H1 (cell line): ENCODE data around the gene GKAP1. TPM values are rescaled to one million over a fixed set of nuclear protein-coding genes. Genes with fewer than 3 reads are reported as not detected.

ENCODE experiments used
- CTCF ChIA-PET: fragments of 300-600 bp; sonication (Branson Sonifier 250); formaldehyde crosslinking; loops from one replicate; lab custom pipeline; 2021; ENCODE audit not compliant: partially characterized antibody; lab: Charles Lee
- POLR2A ChIA-PET: fragments of 300-600 bp; sonication (Branson Sonifier 250); formaldehyde crosslinking; loops from one replicate; lab custom pipeline; 2021; ENCODE audit warnings: inconsistent platforms; ENCODE audit not compliant: partially characterized antibody; lab: Charles Lee
- DNase-seq, 2 experiments: peaks; one replicate each; pipeline versions ENCODE4 v3.0.0 to v3.0.0-alpha.2; 2010 to 2022; ENCODE audit warnings: low spot score in 2 of 2, low read depth in 1 of 2, mixed read lengths in 1 of 2
- FAIRE-seq: peaks from 2 replicates; lab custom pipeline; 2011; peaks lifted over from hg19 to GRCh38; lab: Jason Lieb, UNC
- H2AFZ ChIP-seq: 2 replicates; pipeline ENCODE4 v1.8.1; 2012; ENCODE audit warnings: low read length, inconsistent platforms
- H2AK5ac ChIP-seq: 2 replicates; pipeline ENCODE4 v1.6.1; 2013; ENCODE audit warnings: low read depth, low read length
- H2BK120ac ChIP-seq: replicated peaks from 2 replicates; pipeline ENCODE3; 2013; ENCODE audit warnings: low read depth, low read length, inconsistent platforms
- H2BK12ac ChIP-seq: 2 replicates; pipeline ENCODE4 v1.6.1; 2013; ENCODE audit warnings: low read depth, low read length
- H2BK15ac ChIP-seq: 2 replicates; pipeline ENCODE4 v1.6.1; 2013; ENCODE audit warnings: low read length
- H2BK20ac ChIP-seq: 2 replicates; pipeline ENCODE4 v1.6.1; 2013; ENCODE audit warnings: low read length
- H2BK5ac ChIP-seq: 2 replicates; pipeline ENCODE4 v1.6.1; 2013; ENCODE audit warnings: low read depth, low read length
- H3K14ac ChIP-seq: 2 replicates; pipeline ENCODE4 v1.6.1; 2013; ENCODE audit warnings: inconsistent platforms; ENCODE audit not compliant: insufficient read length
- H3K18ac ChIP-seq: 2 replicates; pipeline ENCODE4 v1.6.1; 2013; ENCODE audit warnings: low read length; ENCODE audit errors: extremely low read depth
- H3K23ac ChIP-seq: 2 replicates; pipeline ENCODE4 v1.6.1; 2013; ENCODE audit warnings: inconsistent platforms; ENCODE audit not compliant: insufficient read length
- H3K23me2 ChIP-seq: 2 replicates; pipeline ENCODE4 v1.6.1; 2013; ENCODE audit warnings: low read depth, low read length
- H3K27ac ChIP-seq: 2 replicates; pipeline ENCODE4 v1.6.1; 2011; ENCODE audit warnings: low read depth, low read length, inconsistent platforms
- H3K27me3 ChIP-seq, 4 experiments: replicated peaks in 1 of 4; 1 replicate in 1 of 4; 2 replicates in 3 of 4; pipeline versions ENCODE4 v1.6.1 to v1.8.1; 2011 to 2013; ENCODE audit warnings: low read length in 3 of 4, mild to moderate bottlenecking in 3 of 4, inconsistent platforms in 2 of 4, mixed read lengths in 2 of 4, moderate library complexity in 1 of 4; ENCODE audit not compliant: control insufficient read depth in 3 of 4, insufficient read depth in 3 of 4; ENCODE audit errors: extremely low read depth in 1 of 4
- H3K36me3 ChIP-seq, 4 experiments: 2 replicates each; pipeline versions ENCODE4 v1.6.1 to v1.8.1; 2011 to 2013; ENCODE audit warnings: mild to moderate bottlenecking in 4 of 4, low read length in 3 of 4, moderate library complexity in 2 of 4, control low read depth in 1 of 4, inconsistent platforms in 1 of 4; ENCODE audit not compliant: insufficient read depth in 4 of 4, control insufficient read depth in 2 of 4
- H3K4ac ChIP-seq: replicated peaks from 2 replicates; pipeline ENCODE3; 2013; ENCODE audit warnings: low read length, low read depth, mixed read lengths, inconsistent platforms; ENCODE audit not compliant: insufficient read length
- H3K4me1 ChIP-seq, 4 experiments: replicated peaks in 1 of 4; 1 replicate in 1 of 4; 2 replicates in 3 of 4; pipeline versions ENCODE4 v1.6.1 to v1.8.1; 2011 to 2013; ENCODE audit warnings: low read length in 3 of 4, inconsistent platforms in 2 of 4, mixed read lengths in 1 of 4; ENCODE audit not compliant: insufficient read depth in 4 of 4, control insufficient read depth in 3 of 4
- H3K4me2 ChIP-seq, 2 experiments: 2 replicates each; pipeline versions ENCODE4 v1.6.1 to v1.8.1; 2011 to 2013; ENCODE audit warnings: low read depth in 2 of 2, low read length in 2 of 2, control low read depth in 1 of 2, inconsistent platforms in 1 of 2, mild to moderate bottlenecking in 1 of 2; ENCODE audit not compliant: insufficient read depth in 1 of 2
- H3K4me3 ChIP-seq, 4 experiments: fragments of 200-600, 300-600 bp in 1 of 4; sonication (generic), shearing (Covaris generic), sonication (Bioruptor Twin) in 1 of 4; 2 replicates each; pipeline versions ENCODE4 v1.5.1 to v1.8.1; 2011 to 2016; ENCODE audit warnings: low read length in 4 of 4, low read depth in 3 of 4, control low read depth in 2 of 4, inconsistent platforms in 2 of 4, mild to moderate bottlenecking in 2 of 4, mixed read lengths in 1 of 4, moderate library complexity in 1 of 4; ENCODE audit not compliant: insufficient read depth in 2 of 4; ENCODE audit errors: extremely low read depth in 1 of 4
- H3K56ac ChIP-seq: replicated peaks from 2 replicates; pipeline ENCODE3; 2013; ENCODE audit warnings: low read depth, mild to moderate bottlenecking, mixed read lengths, low read length, inconsistent platforms; ENCODE audit not compliant: insufficient read length
- H3K79me1 ChIP-seq: 2 replicates; pipeline ENCODE4 v1.6.1; 2013; ENCODE audit warnings: low read depth, low read length, control low read depth
- H3K79me2 ChIP-seq, 2 experiments: 2 replicates each; pipeline versions ENCODE4 v1.6.1 to v1.8.1; 2012 to 2013; ENCODE audit warnings: low read length in 2 of 2, mild to moderate bottlenecking in 2 of 2, inconsistent platforms in 1 of 2; ENCODE audit not compliant: insufficient read depth in 2 of 2, control insufficient read depth in 1 of 2
- H3K9ac ChIP-seq, 4 experiments: replicated peaks in 1 of 4; 1 replicate in 1 of 4; 2 replicates in 3 of 4; pipeline versions ENCODE4 v1.6.1 to v1.8.1; 2011 to 2013; ENCODE audit warnings: low read depth in 3 of 4, low read length in 3 of 4, control low read depth in 2 of 4, mild to moderate bottlenecking in 2 of 4, moderate library complexity in 2 of 4, inconsistent platforms in 1 of 4; ENCODE audit errors: extremely low read depth in 1 of 4
- H3K9me3 ChIP-seq, 2 experiments: 2 replicates each; pipeline versions ENCODE4 v1.6.1 to v1.8.1; 2012 to 2013; ENCODE audit warnings: mild to moderate bottlenecking in 2 of 2, moderate library complexity in 2 of 2, control low read depth in 1 of 2, inconsistent platforms in 1 of 2, low read depth in 1 of 2, low read length in 1 of 2, mixed read lengths in 1 of 2; ENCODE audit not compliant: insufficient read depth in 2 of 2
- H4K20me1 ChIP-seq, 2 experiments: replicated peaks in 1 of 2; 2 replicates each; pipeline versions ENCODE3 to v1.8.1; 2011 to 2013; ENCODE audit warnings: inconsistent platforms in 2 of 2, low read length in 2 of 2, mild to moderate bottlenecking in 1 of 2; ENCODE audit not compliant: insufficient read depth in 2 of 2, control insufficient read depth in 1 of 2
- H4K5ac ChIP-seq: 2 replicates; pipeline ENCODE4 v1.6.1; 2013; ENCODE audit warnings: low read length, low read depth, mixed read lengths, inconsistent platforms; ENCODE audit not compliant: insufficient read length
- H4K8ac ChIP-seq: 2 replicates; pipeline ENCODE4 v1.8.0; 2013; ENCODE audit warnings: mild to moderate bottlenecking, moderate library complexity, low read length, inconsistent platforms; ENCODE audit not compliant: insufficient read depth; ENCODE audit errors: extremely low read depth
- H4K91ac ChIP-seq: replicated peaks from 2 replicates; pipeline ENCODE3; 2013; ENCODE audit warnings: low read length, mixed read lengths, inconsistent platforms; ENCODE audit not compliant: insufficient read length
- EGR1 ChIP-seq: IDR thresholded peaks from 2 replicates; pipeline ENCODE4 v1.6.1; 2011; ENCODE audit warnings: low read depth, low read length, borderline replicate concordance
- FOSL1 ChIP-seq: IDR thresholded peaks from 2 replicates; pipeline ENCODE4 v1.6.1; 2011; ENCODE audit warnings: mild to moderate bottlenecking, low read depth, low read length, moderate library complexity; ENCODE audit not compliant: insufficient read depth
- GTF2F1 ChIP-seq: IDR thresholded peaks from 2 replicates; pipeline ENCODE4 v1.6.1; 2012; ENCODE audit warnings: low read depth, low read length, improper control_type of control experiment, borderline replicate concordance
- HDAC2 ChIP-seq, 2 experiments: fragments of 300-600 bp in 1 of 2; sonication (generic) in 1 of 2; IDR thresholded peaks; 2 replicates each; pipeline ENCODE4 v1.6.1; 2011 to 2012; ENCODE audit warnings: low read depth in 2 of 2, low read length in 2 of 2, mild to moderate bottlenecking in 2 of 2, moderate library complexity in 2 of 2, borderline replicate concordance in 1 of 2, inconsistent platforms in 1 of 2
- JUND ChIP-seq: IDR thresholded peaks from 2 replicates; pipeline ENCODE4 v1.6.1; 2011; ENCODE audit warnings: mild to moderate bottlenecking, improper control_type of control experiment, low read length
- KDM1A ChIP-seq: fragments of 200-600, 300-600 bp; sonication (generic); IDR thresholded peaks from 2 replicates; pipeline ENCODE4 v1.7.1; 2016; ENCODE audit warnings: mild to moderate bottlenecking, low read length, borderline replicate concordance
- RAD21 ChIP-seq, 2 experiments: IDR thresholded peaks in 1 of 2; conservative IDR thresholded peaks in 1 of 2; 2 replicates each; pipeline ENCODE4 v1.6.1; 2011; ENCODE audit warnings: low read depth in 2 of 2, low read length in 2 of 2, improper control_type of control experiment in 1 of 2, inconsistent platforms in 1 of 2, mild to moderate bottlenecking in 1 of 2, moderate library complexity in 1 of 2
- RXRA ChIP-seq: IDR thresholded peaks from 2 replicates; pipeline ENCODE4 v1.6.1; 2011; ENCODE audit warnings: low read depth, mild to moderate bottlenecking, low read length, moderate library complexity; ENCODE audit not compliant: insufficient read depth
- WGBS, 2 experiments: shearing (Covaris generic) in 1 of 2; methylation state at CpG; one replicate each; pipeline versions ENCODE4 v1.1.6 to v1.1.7; 2013 to 2015; ENCODE audit warnings: low lambda C conversion rate in 2 of 2, mixed read lengths in 2 of 2, inconsistent platforms in 1 of 2, low coverage in 1 of 2, missing lambda C conversion rate in 1 of 2; ENCODE audit not compliant: insufficient replicate concordance in 2 of 2, insufficient coverage in 1 of 2, insufficient read length in 1 of 2; ENCODE audit errors: extremely low coverage in 1 of 2, missing lambda C conversion rate in 1 of 2; 5-methylcytosine and 5-hydroxymethylcytosine counted together
- polyA plus RNA-seq, 7 experiments: library from polyadenylated mRNA; depleted of rRNA in 3 of 7; stranded (reverse) in 5 of 7; unstranded in 2 of 7; fragments of >200 nt in 5 of 7; fragments of 200-250 nt in 2 of 7; gene quantifications; 1 replicate in 5 of 7; 2 replicates in 1 of 7; 4 replicates in 1 of 7; pipeline versions ENCODE4 v1.2.1 to v1.2.3, GENCODE V29; 2011 to 2013; ENCODE audit warnings: missing spikeins in 2 of 7, mixed read lengths in 2 of 7
- total RNA-seq: library from RNA; stranded (reverse); fragmentation: NEBNext Ultra II Directional; extraction: Animal tissue kit (Norgen Biotek cat#: 25700); gene quantifications from 2 replicates; pipeline ENCODE4 v1.2.1, GENCODE V29; 2021
- TF ChIP-seq, protein P1 (sequence below): IDR thresholded peaks from 2 replicates; pipeline ENCODE4 v1.6.1; 2011; ENCODE audit warnings: low read length, improper control_type of control experiment
- TF ChIP-seq, protein P2 (sequence below), 3 experiments: IDR thresholded peaks; 1 replicate in 2 of 3; 2 replicates in 1 of 3; pipeline versions ENCODE4 v1.5.1 to v1.6.1; 2011; ENCODE audit warnings: low read length in 3 of 3, mild to moderate bottlenecking in 3 of 3, inconsistent platforms in 2 of 3, low read depth in 1 of 3, moderate library complexity in 1 of 3; ENCODE audit not compliant: insufficient read depth in 1 of 3; ENCODE audit errors: control extremely low read depth in 1 of 3

Gene GKAP1
- total and polyA plus RNA-seq, 2 of the 8 experiments (the other 6 are each of a cell fraction or from before 2014, with no cell fraction given) = 0.97 to 5.3 TPM

DNA sequence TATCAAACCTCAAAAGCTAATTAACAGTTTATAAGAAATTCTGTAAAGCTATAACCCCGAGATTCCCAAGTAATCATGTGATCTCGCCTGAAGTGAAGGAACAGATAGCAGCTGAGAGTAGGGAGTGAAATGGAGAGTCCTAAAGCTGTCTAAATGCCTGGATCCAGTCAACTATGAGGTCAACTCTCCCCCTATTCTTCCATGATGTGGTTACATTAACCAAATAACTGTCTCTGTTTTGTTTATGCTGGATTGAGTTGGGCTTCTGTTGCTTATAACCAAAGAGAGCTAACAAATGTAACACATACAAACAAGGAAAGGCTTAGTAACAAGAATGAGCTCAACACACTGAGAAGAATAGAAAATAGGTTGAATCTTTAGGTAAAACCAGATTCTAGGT, 41.6 kb downstream of the GKAP1 start:
- Histone ChIP-seq H2AK5ac (no peak overlapping the region), H2BK12ac (no peak overlapping the region), H3K4ac (no peak overlapping the region), H2BK15ac (no peak overlapping the region), H4K5ac (no peak overlapping the region), H4K91ac (no peak overlapping the region), H3K4me3 (no peak overlapping the region), H3K4me1 (no peaks in the 10 kb centered on the region), H3K56ac (no peak overlapping the region), H3K36me3 (no peaks in the 10 kb centered on the region), H3K23me2 (no peaks in the 10 kb centered on the region), H3K27me3 (no peaks in the 10 kb centered on the region), H3K14ac (no peak overlapping the region), H3K79me1 (no peaks in the 10 kb centered on the region), H3K9ac (no peak overlapping the region), H2BK120ac (no peak overlapping the region), H3K18ac (no peak overlapping the region), H4K8ac (no peak overlapping the region), H3K23ac (no peak overlapping the region), H4K20me1 (no peaks in the 10 kb centered on the region), H2BK20ac (no peak overlapping the region), H3K4me2 (no peak overlapping the region), H2AFZ (no peak overlapping the region), H3K27ac (no peak overlapping the region), H3K9me3 (no peaks in the 10 kb centered on the region), H3K79me2 (no peaks in the 10 kb centered on the region), H2BK5ac (no peak overlapping the region)
- FAIRE-seq (no peak), DNase-seq (no peak)
- ChIA-PET CTCF (interaction anchor here (0.6 to 1.1 kb wide), 2 partner anchors 26 to 137 kb away, joined by 3 to 5 read pairs; no protein-coding TSS in a partner anchor), POLR2A (no interaction called here)
- WGBS, 2 experiments = 100% methylated on average over 2 of the region's 2 CpGs; no CpG with 5 or more reads in 1 of the 2 experiments
- TF ChIP-seq JUND (no peak), EGR1 (no peak), RXRA (no peak), HDAC2 (IDR thresholded peaks at IDR 0.05; ENCODE audit: borderline replicate concordance in 1 of 2, low read depth in 2 of 2, low read length in 2 of 2) (no peak), GTF2F1 (no peak), KDM1A (no peak), FOSL1 (no peak), RAD21 (IDR thresholded peaks at IDR 0.05 in 1 of 2, conservative IDR thresholded peaks at IDR 0.05 in 1 of 2; ENCODE audit: low read depth in 2 of 2, low read length in 2 of 2) (no peak)
- TF ChIP-seq, protein P1, sequence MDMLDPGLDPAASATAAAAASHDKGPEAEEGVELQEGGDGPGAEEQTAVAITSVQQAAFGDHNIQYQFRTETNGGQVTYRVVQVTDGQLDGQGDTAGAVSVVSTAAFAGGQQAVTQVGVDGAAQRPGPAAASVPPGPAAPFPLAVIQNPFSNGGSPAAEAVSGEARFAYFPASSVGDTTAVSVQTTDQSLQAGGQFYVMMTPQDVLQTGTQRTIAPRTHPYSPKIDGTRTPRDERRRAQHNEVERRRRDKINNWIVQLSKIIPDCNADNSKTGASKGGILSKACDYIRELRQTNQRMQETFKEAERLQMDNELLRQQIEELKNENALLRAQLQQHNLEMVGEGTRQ = no peak
- TF ChIP-seq, protein P2, sequence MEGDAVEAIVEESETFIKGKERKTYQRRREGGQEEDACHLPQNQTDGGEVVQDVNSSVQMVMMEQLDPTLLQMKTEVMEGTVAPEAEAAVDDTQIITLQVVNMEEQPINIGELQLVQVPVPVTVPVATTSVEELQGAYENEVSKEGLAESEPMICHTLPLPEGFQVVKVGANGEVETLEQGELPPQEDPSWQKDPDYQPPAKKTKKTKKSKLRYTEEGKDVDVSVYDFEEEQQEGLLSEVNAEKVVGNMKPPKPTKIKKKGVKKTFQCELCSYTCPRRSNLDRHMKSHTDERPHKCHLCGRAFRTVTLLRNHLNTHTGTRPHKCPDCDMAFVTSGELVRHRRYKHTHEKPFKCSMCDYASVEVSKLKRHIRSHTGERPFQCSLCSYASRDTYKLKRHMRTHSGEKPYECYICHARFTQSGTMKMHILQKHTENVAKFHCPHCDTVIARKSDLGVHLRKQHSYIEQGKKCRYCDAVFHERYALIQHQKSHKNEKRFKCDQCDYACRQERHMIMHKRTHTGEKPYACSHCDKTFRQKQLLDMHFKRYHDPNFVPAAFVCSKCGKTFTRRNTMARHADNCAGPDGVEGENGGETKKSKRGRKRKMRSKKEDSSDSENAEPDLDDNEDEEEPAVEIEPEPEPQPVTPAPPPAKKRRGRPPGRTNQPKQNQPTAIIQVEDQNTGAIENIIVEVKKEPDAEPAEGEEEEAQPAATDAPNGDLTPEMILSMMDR (IDR thresholded peaks at IDR 0.05; ENCODE audit: control extremely low read depth in 1 of 3, insufficient read depth in 1 of 3, low read depth in 1 of 3, low read length in 3 of 3) = no peak
